Measurements from ENCODE around the gene NCMAP.
"Not testable (repeated sequence)": the region's sequence is repeated elsewhere in the genome, so short reads cannot be mapped to it uniquely, and the experiment has no call there.

Gene NCMAP

GRCh38 chr1:24555591-24556413 is at the start of gene NCMAP:
NCMAP (plus strand) TSS chr1:24556087; CDS start chr1:24595431, 39,344 bp downstream.
- Histone ChIP-seq H3K36me3 (ENCODE audit: insufficient read depth, low read length) (no peaks in the 10 kb centered on the region), H3K4me1 (ENCODE audit: insufficient read depth, low read length) (no peaks in the 10 kb centered on the region), H3K4me3 (ENCODE audit: low read depth in 1 of 2, low read length in 2 of 2) (no peak within 1 kb of the TSS), H3K27ac (ENCODE audit: low read depth, low read length) (no peak within 1 kb of the TSS), H3K9me3 (ENCODE audit: low read length) (no peaks in the 10 kb centered on the region), H3K27me3 (ENCODE audit: control insufficient read depth in 1 of 2, insufficient read depth in 2 of 2, low read length in 2 of 2) (peaks cover 14 to 34% of the 10 kb centered on the region in 2 donors), H3K9ac (ENCODE audit: low read length) (no peak within 1 kb of the TSS)

DNA sequence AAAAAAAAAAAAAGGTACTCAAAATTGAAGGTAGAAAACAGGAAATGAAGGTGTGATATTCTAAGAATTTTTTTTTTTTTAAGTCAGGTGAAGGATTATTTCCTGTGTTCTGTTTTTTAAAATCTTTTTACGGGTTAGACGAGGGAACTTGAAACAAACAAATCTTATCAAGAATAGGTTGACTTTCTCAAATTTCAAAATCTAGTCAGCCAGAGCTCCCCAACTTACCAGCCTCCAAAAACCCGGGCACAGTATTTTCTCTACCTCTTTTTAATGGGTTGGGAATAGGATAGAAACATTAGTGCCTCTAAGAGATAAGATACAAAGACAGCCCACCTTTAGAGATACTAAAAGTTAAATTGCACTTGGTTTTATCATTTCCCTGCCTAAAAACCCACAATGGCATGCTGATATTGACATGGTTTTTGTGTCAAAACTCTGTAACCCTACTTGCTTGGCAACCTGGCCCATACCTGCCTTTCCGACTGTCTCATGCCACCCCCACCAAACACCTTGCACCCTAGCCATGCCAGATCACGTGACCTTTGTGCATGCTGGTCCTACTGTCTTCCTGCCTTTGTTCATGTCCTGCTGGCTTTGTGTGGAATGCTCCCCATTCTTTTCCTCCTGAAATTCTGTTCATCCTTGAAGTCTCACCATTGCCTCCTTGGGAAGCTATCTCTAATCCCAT is 49.1 kb upstream of the NCMAP start:
- Histone ChIP-seq H3K27ac (ENCODE audit: low read depth, low read length) (no peak overlapping the region), H3K27me3 (ENCODE audit: control insufficient read depth in 1 of 2, insufficient read depth in 2 of 2, low read length in 2 of 2) (no peaks in the 10 kb centered on the region), H3K4me3 (ENCODE audit: low read depth in 1 of 2, low read length in 2 of 2) (no peak overlapping the region), H3K9ac (ENCODE audit: low read length) (no peak overlapping the region), H3K36me3 (ENCODE audit: insufficient read depth, low read length) (no peaks in the 10 kb centered on the region), H3K4me1 (ENCODE audit: insufficient read depth, low read length) (peaks cover 9% of the 10 kb centered on the region), H3K9me3 (ENCODE audit: low read length) (no peaks in the 10 kb centered on the region)

DNA sequence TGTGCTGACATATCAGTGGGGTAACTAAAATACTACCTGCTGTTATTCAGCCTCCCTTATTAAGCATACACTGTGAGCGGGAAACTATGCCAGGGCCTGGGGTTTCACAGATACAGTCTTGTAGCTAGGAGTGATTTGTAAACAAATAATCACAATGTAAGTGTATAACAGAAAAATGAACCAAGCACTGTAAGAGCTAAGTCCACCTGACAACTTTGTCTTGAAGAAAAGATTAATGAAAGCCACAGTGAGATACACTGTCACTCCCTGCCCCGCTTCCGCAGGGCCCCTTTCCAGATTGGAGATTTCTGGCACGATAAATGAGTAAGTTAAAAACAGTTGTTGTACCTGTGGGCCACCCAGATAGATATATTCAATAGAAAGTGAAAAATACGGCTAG is 48.5 kb upstream of the NCMAP start:
- no peaks in the 10 kb centered on the region for H3K27me3 ChIP-seq (ENCODE audit: control insufficient read depth in 1 of 2, insufficient read depth in 2 of 2, low read length in 2 of 2)
- H3K9me3 ChIP-seq (ENCODE audit: low read length), result no peaks in the 10 kb centered on the region
- no peak overlapping the region for H3K4me3 ChIP-seq (ENCODE audit: low read depth in 1 of 2, low read length in 2 of 2)
- no peaks in the 10 kb centered on the region for H3K36me3 ChIP-seq (ENCODE audit: insufficient read depth, low read length)
- no peak overlapping the region for H3K27ac ChIP-seq (ENCODE audit: low read depth, low read length)
- H3K9ac ChIP-seq (ENCODE audit: low read length), result no peak overlapping the region
- H3K4me1 ChIP-seq (ENCODE audit: insufficient read depth, low read length), result peaks cover 9% of the 10 kb centered on the region

GRCh38 chr1:24508911-24509310 is 47.0 kb upstream of the NCMAP start:
- Histone ChIP-seq H3K4me3 (ENCODE audit: low read depth in 1 of 2, low read length in 2 of 2) (no peak overlapping the region), H3K9ac (ENCODE audit: low read length) (no peak overlapping the region), H3K27ac (ENCODE audit: low read depth, low read length) (no peak overlapping the region), H3K36me3 (ENCODE audit: insufficient read depth, low read length) (no peaks in the 10 kb centered on the region), H3K27me3 (ENCODE audit: control insufficient read depth in 1 of 2, insufficient read depth in 2 of 2, low read length in 2 of 2) (no peaks in the 10 kb centered on the region), H3K4me1 (ENCODE audit: insufficient read depth, low read length) (peaks cover 2% of the 10 kb centered on the region), H3K9me3 (ENCODE audit: low read length) (no peaks in the 10 kb centered on the region)

DNA sequence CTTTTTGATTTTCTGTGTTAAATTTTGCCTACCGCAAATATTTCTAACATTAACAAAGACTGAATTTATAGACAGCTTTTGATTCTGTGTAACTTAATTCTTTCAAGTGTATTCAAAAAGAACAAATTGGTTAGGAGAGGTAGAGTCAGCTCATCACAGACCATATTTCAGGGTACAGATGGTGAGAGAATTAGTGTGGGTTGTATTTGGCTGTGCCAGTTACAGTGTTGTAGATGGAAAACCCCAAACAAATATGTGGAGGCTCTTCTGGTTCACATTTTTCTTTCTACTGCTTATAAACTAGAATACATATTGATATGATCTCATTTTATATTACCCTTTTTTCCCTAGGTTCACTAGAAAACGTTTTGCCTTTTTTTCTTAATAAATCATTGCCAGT is 42.2 kb upstream of the NCMAP start:
- no peaks in the 10 kb centered on the region for H3K27me3 ChIP-seq (ENCODE audit: control insufficient read depth in 1 of 2, insufficient read depth in 2 of 2, low read length in 2 of 2)
- no peak overlapping the region for H3K4me3 ChIP-seq (ENCODE audit: low read depth in 1 of 2, low read length in 2 of 2)
- H3K36me3 ChIP-seq (ENCODE audit: insufficient read depth, low read length), result no peaks in the 10 kb centered on the region
- H3K9me3 ChIP-seq (ENCODE audit: low read length), result no peaks in the 10 kb centered on the region
- no peak overlapping the region for H3K27ac ChIP-seq (ENCODE audit: low read depth, low read length)
- no peak overlapping the region for H3K9ac ChIP-seq (ENCODE audit: low read length)
- H3K4me1 ChIP-seq (ENCODE audit: insufficient read depth, low read length), result no peaks in the 10 kb centered on the region

DNA sequence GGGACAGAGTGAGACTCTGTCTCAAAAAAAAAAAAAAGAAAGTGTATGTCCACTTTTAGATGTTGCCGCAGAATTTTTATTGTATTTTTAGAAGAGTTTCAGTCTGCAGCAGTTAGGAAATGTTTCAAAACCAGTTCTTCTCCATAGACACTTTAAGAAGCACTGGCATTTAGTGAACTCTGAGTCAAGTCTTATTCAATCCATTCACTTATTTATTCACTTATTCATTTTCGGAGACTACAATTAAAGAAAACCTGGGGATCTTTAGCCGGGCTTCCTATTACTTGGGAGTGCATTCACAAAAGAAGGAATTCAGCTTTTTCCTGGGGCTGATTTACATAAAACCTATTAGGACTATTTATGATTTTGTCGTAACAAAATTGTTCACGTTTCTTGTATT is 40.9 kb upstream of the NCMAP start:
- Histone ChIP-seq H3K4me1 (ENCODE audit: insufficient read depth, low read length) (no peaks in the 10 kb centered on the region), H3K36me3 (ENCODE audit: insufficient read depth, low read length) (no peaks in the 10 kb centered on the region), H3K9ac (ENCODE audit: low read length) (no peak overlapping the region), H3K4me3 (ENCODE audit: low read depth in 1 of 2, low read length in 2 of 2) (no peak overlapping the region), H3K9me3 (ENCODE audit: low read length) (no peaks in the 10 kb centered on the region), H3K27me3 (ENCODE audit: control insufficient read depth in 1 of 2, insufficient read depth in 2 of 2, low read length in 2 of 2) (no peaks in the 10 kb centered on the region), H3K27ac (ENCODE audit: low read depth, low read length) (no peak overlapping the region)

GRCh38 chr1:24515671-24516209 is 40.1 kb upstream of the NCMAP start:
- H3K4me3 ChIP-seq (ENCODE audit: low read depth in 1 of 2, low read length in 2 of 2); H3K27me3 ChIP-seq (ENCODE audit: control insufficient read depth in 1 of 2, insufficient read depth in 2 of 2, low read length in 2 of 2); H3K27ac ChIP-seq (ENCODE audit: low read depth, low read length); H3K9ac ChIP-seq (ENCODE audit: low read length); H3K9me3 ChIP-seq (ENCODE audit: low read length); H3K4me1 ChIP-seq (ENCODE audit: insufficient read depth, low read length); H3K36me3 ChIP-seq (ENCODE audit: insufficient read depth, low read length): not testable (repeated sequence)

DNA sequence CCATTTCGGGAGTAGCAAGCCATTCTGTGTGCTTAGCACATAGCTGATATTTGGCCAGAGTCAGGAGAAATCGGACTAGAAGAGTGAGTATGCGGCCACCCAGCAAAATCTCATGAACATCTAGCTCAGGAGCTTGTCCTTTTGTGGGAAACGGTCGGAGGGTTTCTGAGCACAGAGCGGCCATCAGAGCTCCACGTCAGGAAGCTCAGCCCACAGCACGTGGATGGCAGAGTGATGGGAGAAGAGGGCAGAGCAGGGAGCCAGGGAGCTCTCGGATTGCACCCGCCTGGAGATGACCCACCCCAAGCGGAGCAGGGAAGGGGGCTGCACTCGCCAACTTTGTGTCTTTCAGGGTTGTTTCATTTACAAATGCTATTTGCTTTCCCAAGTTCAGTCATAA is 39.4 kb upstream of the NCMAP start:
- H3K27ac ChIP-seq (ENCODE audit: low read depth, low read length), result no peak overlapping the region
- no peaks in the 10 kb centered on the region for H3K4me1 ChIP-seq (ENCODE audit: insufficient read depth, low read length)
- no peaks in the 10 kb centered on the region for H3K9me3 ChIP-seq (ENCODE audit: low read length)
- H3K9ac ChIP-seq (ENCODE audit: low read length), result no peak overlapping the region
- H3K36me3 ChIP-seq (ENCODE audit: insufficient read depth, low read length), result no peaks in the 10 kb centered on the region
- H3K27me3 ChIP-seq (ENCODE audit: control insufficient read depth in 1 of 2, insufficient read depth in 2 of 2, low read length in 2 of 2), result no peaks in the 10 kb centered on the region
- H3K4me3 ChIP-seq (ENCODE audit: low read depth in 1 of 2, low read length in 2 of 2), result no peak overlapping the region

DNA sequence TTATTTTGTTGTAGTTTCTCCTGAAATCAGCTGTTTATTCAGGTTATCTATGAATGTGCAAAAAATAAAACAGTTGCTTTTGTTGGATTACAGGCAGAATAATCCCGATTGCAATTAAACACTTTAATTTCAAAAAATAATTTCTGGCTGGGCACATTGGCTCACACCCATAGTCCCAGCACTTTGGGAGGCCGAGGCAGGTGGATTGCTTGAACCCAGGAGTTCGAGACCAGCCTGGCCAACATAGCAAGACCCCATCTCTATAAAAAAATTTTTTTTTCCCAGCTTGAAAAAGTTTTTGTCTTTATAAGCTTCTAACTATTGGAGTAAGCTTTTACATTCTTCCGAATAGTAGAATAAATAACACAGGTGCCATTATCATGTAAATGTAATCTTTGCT is 38.0 kb upstream of the NCMAP start:
- H3K36me3 ChIP-seq (ENCODE audit: insufficient read depth, low read length), result no peaks in the 10 kb centered on the region
- no peak overlapping the region for H3K4me3 ChIP-seq (ENCODE audit: low read depth in 1 of 2, low read length in 2 of 2)
- no peaks in the 10 kb centered on the region for H3K27me3 ChIP-seq (ENCODE audit: control insufficient read depth in 1 of 2, insufficient read depth in 2 of 2, low read length in 2 of 2)
- H3K9ac ChIP-seq (ENCODE audit: low read length), result no peak overlapping the region
- H3K27ac ChIP-seq (ENCODE audit: low read depth, low read length), result no peak overlapping the region
- H3K4me1 ChIP-seq (ENCODE audit: insufficient read depth, low read length), result no peaks in the 10 kb centered on the region
- no peaks in the 10 kb centered on the region for H3K9me3 ChIP-seq (ENCODE audit: low read length)

DNA sequence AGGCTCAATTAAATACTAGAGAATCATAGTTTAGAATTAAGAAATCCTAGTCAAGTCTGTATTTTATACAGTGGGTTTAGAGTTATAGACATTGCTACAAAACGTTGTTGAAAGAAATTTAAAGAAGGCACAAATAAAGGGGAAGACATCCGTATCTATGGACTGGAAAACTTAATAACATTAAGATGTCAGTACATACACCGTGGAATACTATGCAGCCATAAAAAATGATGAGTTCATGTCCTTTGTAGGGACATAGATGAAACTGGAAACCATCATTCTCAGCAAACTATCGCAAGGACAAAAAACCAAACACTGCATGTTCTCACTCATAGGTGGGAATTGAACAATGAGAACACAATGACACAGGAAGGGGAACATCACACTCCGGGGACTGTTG is 35.6 kb upstream of the NCMAP start:
- not testable (repeated sequence) for H3K27me3 ChIP-seq (ENCODE audit: control insufficient read depth in 1 of 2, insufficient read depth in 2 of 2, low read length in 2 of 2); H3K27ac ChIP-seq (ENCODE audit: low read depth, low read length); H3K9ac ChIP-seq (ENCODE audit: low read length); H3K36me3 ChIP-seq (ENCODE audit: insufficient read depth, low read length); H3K9me3 ChIP-seq (ENCODE audit: low read length); H3K4me1 ChIP-seq (ENCODE audit: insufficient read depth, low read length); H3K4me3 ChIP-seq (ENCODE audit: low read depth in 1 of 2, low read length in 2 of 2)

DNA sequence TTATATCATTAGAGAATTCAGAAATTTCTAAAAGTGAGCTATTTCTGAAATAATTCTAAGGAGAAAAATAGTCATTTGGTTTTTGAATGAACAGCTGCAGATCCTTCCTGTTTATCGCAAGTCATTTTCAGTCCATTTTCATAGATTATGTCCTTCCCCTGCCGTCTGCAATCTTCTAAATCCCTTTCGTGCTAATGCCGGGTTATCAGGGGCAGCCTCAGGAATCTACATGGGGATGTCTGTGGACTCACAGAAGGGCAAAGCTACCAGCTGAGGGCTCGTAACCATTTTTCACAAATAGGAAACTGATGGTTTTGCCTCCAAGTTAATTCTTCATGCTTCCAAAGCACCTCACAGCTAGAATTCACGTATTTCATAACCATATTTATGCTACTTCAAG is 30.3 kb upstream of the NCMAP start:
- Histone ChIP-seq H3K4me3 (ENCODE audit: low read depth in 1 of 2, low read length in 2 of 2) (no peak overlapping the region), H3K4me1 (ENCODE audit: insufficient read depth, low read length) (no peaks in the 10 kb centered on the region), H3K9ac (ENCODE audit: low read length) (no peak overlapping the region), H3K36me3 (ENCODE audit: insufficient read depth, low read length) (no peaks in the 10 kb centered on the region), H3K27me3 (ENCODE audit: control insufficient read depth in 1 of 2, insufficient read depth in 2 of 2, low read length in 2 of 2) (no peaks in the 10 kb centered on the region), H3K27ac (ENCODE audit: low read depth, low read length) (no peak overlapping the region), H3K9me3 (ENCODE audit: low read length) (no peaks in the 10 kb centered on the region)
